Lung microvascular endothelial cell (primary cell): ENCODE results near the gene MRO. TPM values are rescaled to one million over a fixed set of nuclear protein-coding genes. Genes with fewer than 3 reads are reported as not detected.

ENCODE experiments used
- total RNA-seq: library from RNA; depleted of rRNA; stranded (reverse); fragments of >200 nt; gene quantifications from 2 replicates; pipeline ENCODE4 v1.2.1, GENCODE V29; 2014

Gene MRO
- total RNA-seq, 1 donor from 2014 or later = not detected

Other genes with a start within 250 kb of the MRO start
- 28.8 and 32.9 TPM in 2 replicates for gene ME2, start 59.1 kb upstream of the MRO start, total RNA-seq
- gene ELAC1, start 148.0 kb upstream of the MRO start, total RNA-seq = 4.6 and 5.0 TPM in 2 replicates
- 22.9 and 46.4 TPM in 2 replicates for gene SMAD4, start 210.2 kb upstream of the MRO start, total RNA-seq